ENCODE results near the gene RD3L. TPM values are rescaled to one million over a fixed set of nuclear protein-coding genes. Genes with fewer than 3 reads are reported as not detected.

RD3L gene
- total RNA-seq, 1 experiment from 2014 or later, result not detected

DNA sequence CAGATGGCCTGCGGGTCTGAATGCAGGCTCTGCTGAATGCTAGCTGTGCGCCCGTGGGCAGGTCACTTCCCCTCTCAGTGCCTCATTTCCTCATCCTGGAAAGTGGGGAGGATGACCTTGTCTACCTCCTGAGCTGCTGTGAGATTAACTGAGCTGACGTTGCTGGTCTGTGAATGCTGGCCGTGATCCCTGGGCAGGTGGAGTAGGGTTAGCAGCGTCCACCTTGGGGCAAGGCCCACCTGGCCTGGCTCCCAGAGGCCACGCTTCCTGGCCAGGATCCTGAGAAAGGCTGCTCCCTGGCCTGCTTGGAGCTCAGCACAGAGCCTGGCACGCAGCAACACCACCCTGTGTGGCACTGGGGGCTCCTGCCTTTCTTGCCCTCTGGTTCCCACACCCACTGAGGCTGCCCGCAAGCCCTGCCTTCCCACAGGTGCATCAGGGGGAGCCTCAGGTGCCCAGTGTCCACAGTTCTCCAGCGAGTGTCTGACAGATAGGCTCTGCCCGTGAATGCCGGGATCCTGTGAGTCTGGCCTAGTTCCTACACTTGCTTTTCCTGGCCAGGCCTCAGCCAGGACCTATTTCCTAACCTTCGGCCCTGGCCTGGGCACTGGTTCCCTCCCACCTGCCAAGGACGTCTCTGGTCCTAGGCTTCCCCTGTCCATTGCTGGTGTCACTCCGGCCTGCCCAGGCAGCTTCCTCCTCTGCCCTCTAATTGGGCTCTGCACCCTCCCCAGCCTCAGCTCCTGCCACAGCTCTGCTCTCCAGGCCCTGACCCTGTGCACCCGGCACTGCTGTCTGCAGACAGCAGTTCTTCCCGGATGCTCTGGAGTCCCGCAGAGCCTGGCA lies 51.3 kb downstream of the RD3L start:
- H3K9me3 Mint-ChIP-seq, result no peaks in the 10 kb centered on the region

More for the DNA sequence above, 51.3 kb downstream of the RD3L start:
- no peak overlapping the region for H3K56ac ChIP-seq (ENCODE audit: insufficient read length, low read depth, low read length)
- H2BK12ac ChIP-seq (ENCODE audit: insufficient read length, low read depth, low read length), result no peak overlapping the region
- no peaks in the 10 kb centered on the region for H3K4me1 ChIP-seq (ENCODE audit: insufficient read depth, low read length)
- no CpG with 5 or more reads among the region's 18 CpGs for WGBS (ENCODE audit: extremely low coverage, insufficient read length, low lambda C conversion rate)
- H3T11ph ChIP-seq (ENCODE audit: low read length), result no peak overlapping the region
- Mint-ChIP-seq H3K27ac (peak overlapping the region in 1 of 3 experiments; percentile 60; a peak in 1 of 7 replicates), H3K27me3 (ENCODE audit: low read depth) (peaks cover 5% of the 10 kb centered on the region), H3K36me3 (ENCODE audit: insufficient read depth in 1 of 3, low read depth in 3 of 3) (no peaks in the 10 kb centered on the region), H3K4me1 (peaks cover 7 to 18% of the 10 kb centered on the region in 2 experiments), H3K4me3 (no peak overlapping the region; a peak in 1 of 5 replicates)
- no peak overlapping the region for H2AK5ac ChIP-seq (ENCODE audit: insufficient read length, low read length)
- H3K23ac ChIP-seq (ENCODE audit: insufficient read length, low read depth, low read length), result no peak overlapping the region
- H3K18ac ChIP-seq (ENCODE audit: insufficient read length, low read depth, low read length), result no peak overlapping the region
- no peak overlapping the region for H3K14ac ChIP-seq (ENCODE audit: insufficient read depth, low read length)
- no peak overlapping the region for H2BK5ac ChIP-seq (ENCODE audit: insufficient read length, low read length)
- TF ChIP-seq CTCF (conservative IDR thresholded peaks at IDR 0.05), result no peak
- H2BK20ac ChIP-seq (ENCODE audit: low read depth, low read length, poor library complexity, severe bottlenecking), result no peak overlapping the region
- no peak overlapping the region for H2AFZ ChIP-seq (ENCODE audit: low read length)
- no peak for DNase-seq
- H4K91ac ChIP-seq (ENCODE audit: insufficient read length, low read depth, low read length), result no peak overlapping the region
- no peaks in the 10 kb centered on the region for H3K9me3 ChIP-seq (ENCODE audit: control insufficient read depth, low read depth, low read length)
- no peaks in the 10 kb centered on the region for H3K79me1 ChIP-seq (ENCODE audit: insufficient read depth, low read depth, low read length, poor library complexity, severe bottlenecking)
- no peak overlapping the region for H3K27ac ChIP-seq (ENCODE audit: insufficient read length, low read depth, low read length)
- no peak overlapping the region for H3K9ac ChIP-seq (ENCODE audit: extremely low read depth, insufficient read length, low read length)
- no peaks in the 10 kb centered on the region for H3K23me2 ChIP-seq (ENCODE audit: insufficient read length, low read depth, low read length, poor library complexity, severe bottlenecking)
- H4K8ac ChIP-seq (replicated peaks; ENCODE audit: insufficient read length, low read depth, low read length), result no peak overlapping the region
- no peaks in the 10 kb centered on the region for H3K79me2 ChIP-seq (ENCODE audit: insufficient read depth, low read length)
- H2BK15ac ChIP-seq (ENCODE audit: low read depth, low read length), result no peak overlapping the region
- H4K20me1 ChIP-seq (ENCODE audit: control insufficient read depth, insufficient read depth, insufficient read length), result no peaks in the 10 kb centered on the region
- H4K5ac ChIP-seq (ENCODE audit: insufficient read length, low read depth, low read length), result no peak overlapping the region
- H3K27me3 ChIP-seq (ENCODE audit: insufficient read depth, low read length), result no peaks in the 10 kb centered on the region
- no peak overlapping the region for H3K4ac ChIP-seq (ENCODE audit: low read depth, low read length)
- no peak overlapping the region for H2BK120ac ChIP-seq (ENCODE audit: low read depth, low read length, poor library complexity, severe bottlenecking)
- H3K4me2 ChIP-seq (ENCODE audit: insufficient read depth, insufficient read length, low read length), result no peak overlapping the region

Other genes starting within 250 kb of the RD3L start
- gene XRCC3, start 227.1 kb downstream of the RD3L start, total RNA-seq (2021), result 42.6 and 45.3 TPM in 2 replicates
- 49.7 and 50.5 TPM in 2 replicates for gene ZFYVE21, start 226.7 kb downstream of the RD3L start, total RNA-seq (2021)
- gene PPP1R13B, start 95.0 kb downstream of the RD3L start, total RNA-seq (2021), result 6.0 and 8.5 TPM in 2 replicates
- not detected in 2 replicates for gene TDRD9, start 14.1 kb downstream of the RD3L start, total RNA-seq (2021)
- 0.24 and 0.33 TPM in 2 replicates for gene ASPG, start 143.2 kb upstream of the RD3L start, total RNA-seq (2021)
- gene KIF26A, start 196.1 kb upstream of the RD3L start, total RNA-seq (2021), result 43.0 and 44.2 TPM in 2 replicates

All from H9 (cell line).